Sigmoid colon (tissue), 4 donors: ENCODE data around the gene MAD1L1.

ENCODE experiments used
- EP300 ChIP-seq, 4 donors: sonication (generic); formaldehyde crosslinking; IDR thresholded peaks; one replicate each; pipeline ENCODE4 v1.6.1; 2017; ENCODE audit warnings: antibody characterized with exemption in 4 of 4
- POLR2A ChIP-seq, 2 donors: fragments of 450-650 bp; IDR thresholded peaks; one replicate each; pipeline ENCODE4 v1.6.1; 2016; ENCODE audit warnings: antibody characterized with exemption in 2 of 2, mild to moderate bottlenecking in 2 of 2, moderate library complexity in 2 of 2
- POLR2AphosphoS5 ChIP-seq, 4 donors: sonication (generic); formaldehyde crosslinking; IDR thresholded peaks; one replicate each; pipeline ENCODE4 v1.6.1; 2017; ENCODE audit warnings: antibody characterized with exemption in 4 of 4
- TF ChIP-seq, protein P1 (sequence below), 4 experiments: fragments of 450-650 bp in 3 of 4; fragments of 200-600 bp in 1 of 4; IDR thresholded peaks; one replicate each; pipeline ENCODE4 v1.5.1; 2016 to 2019; ENCODE audit warnings: antibody characterized with exemption in 4 of 4, mild to moderate bottlenecking in 3 of 4, moderate library complexity in 2 of 4

DNA sequence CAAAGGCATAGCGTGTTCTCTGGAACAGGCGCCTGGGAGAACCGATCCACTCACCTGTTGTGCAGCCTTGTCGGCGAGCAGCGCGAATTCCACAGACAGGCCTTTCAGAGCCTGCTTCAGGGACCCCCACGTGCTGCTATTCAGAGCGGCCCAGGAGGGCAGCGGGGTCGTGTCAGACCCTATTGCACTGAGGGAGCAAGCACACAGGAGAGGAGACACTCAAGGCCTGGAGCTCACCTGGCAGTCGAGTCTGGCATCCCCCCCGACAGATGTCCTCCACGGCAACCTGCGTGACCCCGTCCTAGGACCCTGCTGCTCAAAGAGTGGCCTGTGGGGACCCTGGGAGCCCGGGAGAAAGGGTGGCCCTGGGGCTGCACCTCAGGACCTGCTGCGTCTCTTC, 30.4 kb upstream of the MAD1L1 start:
- TF ChIP-seq POLR2AphosphoS5 (IDR thresholded peaks at IDR 0.05), result no peak
- TF ChIP-seq, protein P1, sequence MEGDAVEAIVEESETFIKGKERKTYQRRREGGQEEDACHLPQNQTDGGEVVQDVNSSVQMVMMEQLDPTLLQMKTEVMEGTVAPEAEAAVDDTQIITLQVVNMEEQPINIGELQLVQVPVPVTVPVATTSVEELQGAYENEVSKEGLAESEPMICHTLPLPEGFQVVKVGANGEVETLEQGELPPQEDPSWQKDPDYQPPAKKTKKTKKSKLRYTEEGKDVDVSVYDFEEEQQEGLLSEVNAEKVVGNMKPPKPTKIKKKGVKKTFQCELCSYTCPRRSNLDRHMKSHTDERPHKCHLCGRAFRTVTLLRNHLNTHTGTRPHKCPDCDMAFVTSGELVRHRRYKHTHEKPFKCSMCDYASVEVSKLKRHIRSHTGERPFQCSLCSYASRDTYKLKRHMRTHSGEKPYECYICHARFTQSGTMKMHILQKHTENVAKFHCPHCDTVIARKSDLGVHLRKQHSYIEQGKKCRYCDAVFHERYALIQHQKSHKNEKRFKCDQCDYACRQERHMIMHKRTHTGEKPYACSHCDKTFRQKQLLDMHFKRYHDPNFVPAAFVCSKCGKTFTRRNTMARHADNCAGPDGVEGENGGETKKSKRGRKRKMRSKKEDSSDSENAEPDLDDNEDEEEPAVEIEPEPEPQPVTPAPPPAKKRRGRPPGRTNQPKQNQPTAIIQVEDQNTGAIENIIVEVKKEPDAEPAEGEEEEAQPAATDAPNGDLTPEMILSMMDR (IDR thresholded peaks at IDR 0.05), result no peak
- TF ChIP-seq EP300 (IDR thresholded peaks at IDR 0.05), result no peak
- TF ChIP-seq POLR2A (IDR thresholded peaks at IDR 0.05), result no peak
